Testis (tissue), 2 donors: ENCODE data around the gene SH3RF3.

Experiments
- POLR2A ChIP-seq: fragments of 450-650 bp; IDR thresholded peaks from one replicate; pipeline ENCODE4 v1.6.1; 2017; ENCODE audit warnings: antibody characterized with exemption, mild to moderate bottlenecking, moderate library complexity
- TF ChIP-seq, protein P1 (sequence below), 3 experiments: fragments of 450-650 bp in 2 of 3; fragments of 200-600 bp in 1 of 3; sonication (generic) in 1 of 3; IDR thresholded peaks; one replicate each; pipeline ENCODE4 v1.5.1; 2016 to 2019; ENCODE audit warnings: antibody characterized with exemption in 3 of 3, mild to moderate bottlenecking in 2 of 3, moderate library complexity in 1 of 3

DNA sequence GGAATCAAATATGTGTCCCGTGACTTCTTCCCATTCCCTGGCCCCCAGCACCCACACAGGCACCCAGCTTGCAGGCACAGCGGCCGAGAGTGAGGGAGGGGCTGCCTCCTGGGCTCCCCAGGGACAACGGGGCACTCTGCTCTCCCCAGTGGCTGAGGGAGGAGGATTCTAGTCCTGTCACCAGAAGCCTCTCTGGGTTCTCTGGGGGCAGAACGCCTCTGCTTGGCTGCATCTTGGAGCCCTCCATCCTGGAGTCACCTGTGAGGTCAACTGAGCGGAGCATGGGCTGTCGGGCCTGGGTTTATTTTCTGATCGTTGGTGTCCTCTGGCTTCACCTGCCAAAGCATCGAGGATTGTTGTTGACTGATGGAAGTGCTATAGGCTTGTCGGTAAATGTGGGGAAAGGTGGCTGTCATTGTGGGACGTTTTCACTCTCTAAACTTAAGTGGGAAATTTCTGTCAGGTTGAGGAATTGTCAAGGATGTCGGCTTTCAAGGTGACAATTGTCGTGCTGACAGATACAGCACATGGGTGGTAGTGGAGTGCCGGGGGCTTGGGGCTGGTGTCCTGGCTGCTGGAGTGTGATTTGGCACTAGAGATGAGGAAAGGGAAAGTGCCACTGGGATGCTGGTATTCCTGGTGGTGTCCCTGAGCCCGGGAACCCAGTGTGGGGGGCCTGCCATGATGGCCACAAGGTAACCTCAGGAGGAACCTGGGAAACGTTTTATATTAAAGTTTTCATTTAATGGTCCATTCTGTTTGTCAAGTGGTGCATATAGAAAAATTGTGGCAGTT is 13.6 kb downstream of the SH3RF3 start:
- TF ChIP-seq, protein P1, sequence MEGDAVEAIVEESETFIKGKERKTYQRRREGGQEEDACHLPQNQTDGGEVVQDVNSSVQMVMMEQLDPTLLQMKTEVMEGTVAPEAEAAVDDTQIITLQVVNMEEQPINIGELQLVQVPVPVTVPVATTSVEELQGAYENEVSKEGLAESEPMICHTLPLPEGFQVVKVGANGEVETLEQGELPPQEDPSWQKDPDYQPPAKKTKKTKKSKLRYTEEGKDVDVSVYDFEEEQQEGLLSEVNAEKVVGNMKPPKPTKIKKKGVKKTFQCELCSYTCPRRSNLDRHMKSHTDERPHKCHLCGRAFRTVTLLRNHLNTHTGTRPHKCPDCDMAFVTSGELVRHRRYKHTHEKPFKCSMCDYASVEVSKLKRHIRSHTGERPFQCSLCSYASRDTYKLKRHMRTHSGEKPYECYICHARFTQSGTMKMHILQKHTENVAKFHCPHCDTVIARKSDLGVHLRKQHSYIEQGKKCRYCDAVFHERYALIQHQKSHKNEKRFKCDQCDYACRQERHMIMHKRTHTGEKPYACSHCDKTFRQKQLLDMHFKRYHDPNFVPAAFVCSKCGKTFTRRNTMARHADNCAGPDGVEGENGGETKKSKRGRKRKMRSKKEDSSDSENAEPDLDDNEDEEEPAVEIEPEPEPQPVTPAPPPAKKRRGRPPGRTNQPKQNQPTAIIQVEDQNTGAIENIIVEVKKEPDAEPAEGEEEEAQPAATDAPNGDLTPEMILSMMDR (IDR thresholded peaks at IDR 0.05) = no peak
- no peak for TF ChIP-seq POLR2A
